Measurements from ENCODE around the gene NDUFV1.

GRCh38 chr11:67611165-67611564 lies 4.4 kb downstream of the NDUFV1 start:
- TF ChIP-seq POLR2A (IDR thresholded peaks at IDR 0.05; ENCODE audit: low read depth, low read length) (no peak), TAF1 (IDR thresholded peaks at IDR 0.05; ENCODE audit: low read depth, low read length) (no peak), POLR2AphosphoS5 (IDR thresholded peaks at IDR 0.05; ENCODE audit: low read depth, low read length) (no peak), SPI1 (IDR thresholded peaks at IDR 0.05; ENCODE audit: low read depth, low read length) (no peak), POU2F2 (IDR thresholded peaks at IDR 0.05; ENCODE audit: low read depth, low read length) (no peak), PAX5 (IDR thresholded peaks at IDR 0.05; ENCODE audit: insufficient read depth, low read length, severe bottlenecking) (no peak)

Measured in GM12891 (cell line).